H54 (cell line): ENCODE data around the gene GGACT.
A peak's percentile ranks its signal among the peaks of the same experiment; 100 is the strongest.

Experiments used
- DNase-seq: peaks from one replicate; pipeline ENCODE4 v3.0.0; 2011; ENCODE audit warnings: low spot score, mixed read lengths; ENCODE audit not compliant: insufficient read length
- FAIRE-seq: peaks from 3 replicates; lab custom pipeline; 2011; peaks lifted over from hg19 to GRCh38; lab: Jason Lieb, UNC
- POLR2A ChIP-seq: IDR thresholded peaks from 2 replicates; pipeline ENCODE4 v1.6.1; 2011; ENCODE audit warnings: low read depth, mild to moderate bottlenecking, low read length

The GGACT gene

DNA sequence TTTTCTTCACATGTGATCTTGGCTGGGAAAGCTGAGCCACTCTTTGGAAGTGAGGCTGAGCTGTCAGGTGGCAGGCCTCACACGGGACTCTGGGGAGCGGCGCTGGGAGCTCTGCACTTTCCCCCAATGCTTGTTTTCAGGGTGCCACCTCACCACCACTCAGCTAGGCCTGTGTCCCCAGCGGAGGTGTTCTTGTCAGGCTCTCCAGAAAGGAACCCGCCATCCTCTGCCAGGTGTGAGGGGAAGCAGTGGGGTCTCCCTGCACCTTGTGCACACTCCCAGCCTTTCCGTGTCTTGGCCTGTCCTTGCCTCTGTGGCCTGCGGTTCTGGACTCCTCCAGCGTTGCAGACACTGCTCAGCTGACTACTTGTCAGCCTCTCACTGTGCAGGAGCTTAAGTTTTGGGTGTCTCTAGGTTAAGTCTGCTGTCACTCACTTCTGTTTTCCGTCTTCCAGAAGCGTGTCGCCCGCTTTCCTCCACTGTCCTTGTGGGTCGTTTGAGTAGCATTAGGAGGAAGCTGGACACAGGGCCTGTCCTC lies 51.9 kb downstream of the GGACT start:
- TF ChIP-seq POLR2A, result no peak
- FAIRE-seq (no peak), DNase-seq (no peak)

DNA sequence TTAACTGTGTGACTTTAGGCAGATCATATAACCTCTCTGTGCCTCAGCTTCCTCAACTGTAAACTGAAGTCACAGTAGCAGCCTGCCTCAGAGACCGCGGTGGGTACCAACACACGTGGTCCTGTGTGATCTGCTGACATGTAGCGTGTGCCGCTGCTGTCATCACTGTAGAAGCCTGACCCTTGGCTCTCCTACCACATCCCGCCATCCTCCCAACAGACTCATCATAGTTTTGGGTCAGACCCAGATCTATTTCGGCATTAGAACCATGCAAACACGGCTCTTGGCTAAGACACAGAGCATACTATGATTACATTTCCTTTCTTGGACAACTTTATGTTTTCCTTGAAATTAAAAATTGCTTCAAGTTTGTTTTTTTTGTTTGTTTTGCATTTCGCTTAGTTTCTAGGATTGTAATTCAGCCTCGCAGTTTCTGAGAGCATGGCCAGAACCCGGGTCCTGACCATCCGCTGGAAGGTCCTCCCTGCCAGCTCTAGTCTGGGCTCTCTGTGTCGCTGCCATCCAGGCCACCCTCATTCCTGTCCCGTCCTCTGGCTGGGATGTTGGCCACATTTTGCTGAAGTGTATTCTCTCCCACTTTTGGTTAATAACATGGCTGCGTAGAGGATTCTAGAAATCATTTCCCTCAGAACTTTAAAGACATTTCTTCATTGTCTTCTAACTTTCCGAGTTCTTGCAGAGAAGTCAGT lies 53.0 kb downstream of the GGACT start:
- no peak for TF ChIP-seq POLR2A
- DNase-seq, result no peak
- no peak for FAIRE-seq

DNA sequence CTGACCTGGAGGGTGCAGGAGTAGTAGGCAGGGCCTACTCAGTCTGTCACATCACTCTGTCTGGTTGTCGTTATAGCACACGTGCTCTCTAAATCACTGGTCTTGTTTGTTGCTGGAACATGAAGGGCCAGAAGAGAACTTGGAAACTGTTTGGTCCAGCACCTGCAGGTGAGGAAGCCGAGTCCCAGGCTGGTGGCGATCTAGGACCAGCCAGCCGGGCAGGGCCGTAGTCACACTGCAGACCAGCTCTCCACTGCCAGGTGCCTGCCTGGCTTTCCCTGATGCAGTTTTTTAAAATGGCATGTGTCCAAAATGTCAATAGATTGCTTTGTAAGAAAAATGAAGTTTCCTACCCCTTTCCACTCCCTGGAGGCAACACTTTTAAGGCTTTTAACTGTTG lies 53.7 kb downstream of the GGACT start:
- DNase-seq (no peak), FAIRE-seq (no peak)
- no peak for TF ChIP-seq POLR2A

DNA sequence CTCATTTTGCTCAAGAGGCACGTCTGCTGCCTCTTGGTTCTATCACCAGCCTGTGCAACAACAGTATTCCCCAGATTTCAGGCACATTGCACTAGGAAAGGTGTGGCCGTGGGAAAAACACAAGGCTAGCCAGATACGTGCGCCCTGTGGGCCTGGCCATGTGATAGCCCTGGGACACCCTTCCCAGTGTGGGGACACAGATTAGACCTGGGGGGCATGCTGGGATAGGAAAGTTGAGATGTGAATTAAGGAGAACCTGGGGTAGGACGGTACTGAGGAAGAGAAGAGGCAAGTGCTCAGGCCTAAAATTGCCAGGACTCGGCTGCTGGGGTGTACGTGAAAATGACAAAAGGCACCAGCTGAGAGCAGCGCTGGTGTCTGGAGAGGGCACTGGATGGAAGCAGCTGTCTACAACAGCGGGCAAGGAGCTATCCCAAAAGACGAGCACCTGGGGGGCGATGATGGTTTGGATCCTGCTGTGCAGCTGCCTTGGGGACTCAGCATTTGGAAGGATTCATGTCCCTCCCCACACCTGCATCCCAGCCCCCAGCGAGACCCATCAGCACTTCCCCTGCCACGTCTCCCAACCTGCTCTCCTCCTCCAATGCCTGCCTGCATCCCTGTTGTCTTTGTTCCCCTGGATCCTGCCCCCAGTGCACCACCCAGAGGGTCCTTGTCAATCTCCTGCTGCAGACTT lies 54.3 kb downstream of the GGACT start:
- FAIRE-seq (no peak), DNase-seq (no peak)
- no peak for TF ChIP-seq POLR2A

DNA sequence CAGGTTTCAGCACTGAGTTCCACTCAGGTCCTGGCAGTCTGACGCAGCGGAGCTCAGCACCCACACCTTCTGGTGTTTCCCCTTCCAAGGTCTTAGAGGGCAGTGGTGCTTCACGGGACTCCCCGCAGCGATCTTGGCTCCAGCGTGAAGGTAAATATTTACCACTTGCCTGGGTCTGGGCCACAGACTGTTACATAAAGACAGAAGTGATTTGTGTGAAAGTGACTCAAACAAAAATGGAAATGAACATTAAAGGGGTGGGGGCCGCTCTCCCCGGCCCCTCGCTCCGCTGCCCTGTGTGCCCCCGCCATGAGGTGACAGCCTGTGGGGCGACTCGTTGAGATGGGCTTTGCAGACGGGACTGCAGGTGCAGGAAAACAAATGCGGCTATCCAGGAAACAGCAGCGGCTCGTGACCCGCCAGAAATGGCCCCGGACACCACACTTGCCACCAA lies 55.0 kb downstream of the GGACT start:
- DNase-seq, result no peak
- FAIRE-seq, result no peak
- TF ChIP-seq POLR2A, result no peak

DNA sequence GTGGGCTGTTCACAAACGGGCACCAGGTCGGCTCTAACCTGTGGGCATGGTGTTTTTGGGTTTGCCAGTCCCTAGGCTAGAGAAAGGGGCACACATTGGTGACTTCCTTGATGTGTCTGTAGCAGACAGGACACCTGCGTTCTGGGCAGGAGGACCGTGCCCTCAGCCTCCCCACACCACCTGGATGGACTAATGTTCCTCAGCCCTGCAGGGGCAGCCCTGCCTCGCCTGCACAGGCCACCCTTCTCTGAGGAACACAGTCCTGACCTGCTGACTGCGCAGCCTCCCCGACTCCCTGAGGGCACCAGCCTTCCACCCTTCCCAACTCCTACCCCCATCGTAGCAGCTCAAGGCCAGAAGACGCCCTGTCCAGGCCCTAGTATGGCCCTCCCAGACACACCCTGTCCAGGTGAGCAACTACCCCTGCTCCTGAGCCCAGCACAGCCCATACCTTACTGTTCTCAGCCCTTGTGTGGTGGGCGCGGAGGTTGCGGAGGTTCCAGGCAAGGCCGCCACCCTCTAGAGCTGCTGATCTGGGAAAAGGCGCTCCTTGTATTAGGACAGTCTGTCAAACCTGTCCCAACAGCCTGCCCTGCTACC lies 55.7 kb downstream of the GGACT start:
- no peak for FAIRE-seq
- TF ChIP-seq POLR2A, result no peak
- DNase-seq, result no peak

DNA sequence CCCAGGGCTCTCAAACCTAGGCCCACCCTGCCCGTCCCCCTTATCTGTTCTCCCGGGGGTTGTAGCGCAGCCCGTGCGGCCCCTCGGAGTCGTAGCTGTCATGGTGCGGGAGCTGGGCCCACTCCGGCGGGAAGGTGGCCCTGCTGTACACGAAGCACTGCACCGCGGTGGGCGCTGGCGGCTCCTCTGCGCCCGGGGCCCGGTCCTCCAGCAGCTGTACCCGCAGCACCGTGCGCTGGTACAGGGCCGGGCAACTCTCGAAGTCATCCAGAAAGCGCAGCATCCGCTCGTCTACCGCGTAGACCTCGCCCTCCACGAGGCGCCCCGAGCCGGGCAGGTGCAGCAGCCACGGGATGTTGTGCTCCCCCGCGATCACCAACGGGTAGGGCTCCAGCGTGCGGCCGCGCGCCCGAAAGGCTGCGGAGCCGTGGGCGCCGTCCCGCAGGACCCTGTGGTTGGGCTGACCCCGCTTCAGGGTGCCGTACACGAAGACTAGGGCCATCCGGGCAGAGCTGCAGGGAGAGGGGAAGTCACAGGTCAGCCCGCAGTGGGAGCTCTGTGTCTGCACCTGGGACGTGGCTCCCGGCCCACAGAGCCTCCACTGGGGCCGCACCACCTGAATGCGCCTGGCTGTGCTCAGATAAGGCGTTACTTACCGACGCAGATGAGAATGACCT lies 56.4 kb downstream of the GGACT start:
- TF ChIP-seq POLR2A, result no peak
- DNase-seq, result no peak
- FAIRE-seq, result no peak

DNA sequence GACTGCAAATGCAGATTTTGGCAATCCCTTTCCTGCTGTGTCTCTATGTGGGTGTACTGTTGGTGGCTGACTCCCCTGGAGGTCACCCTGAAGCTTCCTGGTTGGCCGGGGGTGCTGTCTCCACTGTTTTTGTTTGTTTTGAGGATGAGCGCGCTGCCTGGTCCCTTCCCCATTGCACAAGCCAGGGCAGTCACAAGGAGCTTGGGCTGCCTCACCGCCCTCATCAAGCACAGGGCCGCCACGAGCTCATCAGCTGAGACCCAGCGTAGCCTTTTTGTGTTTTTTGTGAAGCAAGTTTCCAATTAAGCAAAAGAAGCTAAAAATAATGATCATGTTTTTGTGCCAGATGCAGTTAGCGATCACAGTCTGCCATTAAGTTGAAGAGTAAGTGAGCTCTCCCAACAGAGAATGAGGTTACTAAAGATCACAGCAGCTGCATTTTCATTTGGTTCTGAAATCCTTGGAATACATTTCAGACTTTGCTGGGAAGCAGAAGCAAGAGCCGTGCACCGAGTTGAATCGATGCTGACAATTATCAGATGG lies 57.8 kb downstream of the GGACT start:
- no peak for FAIRE-seq
- TF ChIP-seq POLR2A, result no peak
- DNase-seq, result no peak

DNA sequence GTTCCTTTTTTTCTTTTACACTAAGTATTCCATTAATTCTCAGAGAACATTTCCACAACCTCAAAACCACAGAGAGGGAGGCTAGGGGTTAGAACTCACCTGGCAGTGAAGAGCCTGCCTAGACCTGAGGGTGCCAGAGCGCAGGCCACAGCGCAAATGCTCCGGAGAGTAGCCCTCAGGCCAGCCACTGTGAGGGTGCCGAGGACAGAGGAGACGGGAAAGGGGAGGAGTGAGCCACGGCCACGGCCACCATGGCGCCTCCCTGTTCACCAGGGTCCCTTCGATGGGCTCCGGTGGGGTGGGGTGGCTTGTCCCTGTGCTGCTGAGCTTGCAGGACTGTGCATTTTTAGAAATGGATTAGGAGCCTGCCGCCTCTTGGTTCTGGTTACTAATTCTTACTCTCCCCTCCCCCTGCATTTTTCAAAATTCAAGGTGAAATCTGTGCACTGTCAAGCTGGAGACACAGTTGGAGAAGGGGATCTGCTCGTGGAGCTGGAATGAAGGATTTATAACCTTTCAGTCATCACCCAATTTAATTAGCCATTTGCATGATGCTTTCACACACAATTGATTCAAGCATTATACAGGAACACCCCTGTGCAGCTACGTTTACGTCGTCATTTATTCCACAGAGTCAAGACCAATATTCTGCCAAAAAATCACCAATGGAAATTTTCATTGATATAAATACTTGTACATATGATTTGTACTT lies 58.8 kb downstream of the GGACT start:
- TF ChIP-seq POLR2A, result no peak
- peak; percentile 64 for FAIRE-seq
- DNase-seq, result no peak

DNA sequence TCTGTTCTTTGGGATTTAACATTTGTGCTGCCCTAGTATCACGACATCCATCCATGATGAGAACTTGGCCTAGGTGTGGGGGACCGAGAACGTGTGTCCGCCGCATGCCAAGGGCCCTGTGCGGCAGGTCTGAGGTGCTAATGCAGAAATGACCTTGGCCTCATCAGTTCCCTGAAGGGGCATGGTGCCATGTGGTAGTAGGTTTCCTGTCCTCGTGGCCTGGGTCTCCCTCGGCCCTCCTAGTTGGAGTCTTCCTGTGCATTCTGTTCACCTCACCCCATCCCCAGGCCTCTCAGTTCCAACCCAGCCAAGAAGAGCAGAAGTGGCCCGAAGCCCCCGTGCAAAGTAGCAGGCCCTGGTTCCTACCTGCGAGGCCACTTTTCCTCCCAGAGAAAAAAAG lies 59.8 kb downstream of the GGACT start:
- TF ChIP-seq POLR2A, result no peak
- no peak for FAIRE-seq

DNA sequence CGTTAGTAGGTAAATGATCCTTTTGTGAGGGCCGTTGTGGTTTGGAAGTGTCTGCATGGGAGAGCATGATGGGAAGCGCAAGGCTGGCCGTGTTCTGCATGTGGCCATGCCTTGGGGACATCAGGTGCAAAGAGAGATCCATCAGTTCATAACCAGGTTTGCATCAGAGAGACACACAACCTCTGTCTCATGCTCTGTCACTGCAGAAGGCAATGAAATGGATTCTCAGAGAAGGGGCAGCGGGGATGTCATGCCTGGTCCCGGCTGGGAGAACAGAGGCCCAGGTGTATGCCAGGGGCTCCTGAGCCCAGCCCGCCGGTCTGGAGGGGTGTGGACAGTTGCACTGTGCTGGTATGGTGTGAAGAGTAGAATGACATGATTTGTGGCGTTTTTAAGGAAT lies 60.2 kb downstream of the GGACT start:
- FAIRE-seq, result no peak
- TF ChIP-seq POLR2A, result no peak

More for the DNA sequence above, 59.8 kb downstream of the GGACT start:
- DNase-seq, result no peak

DNA sequence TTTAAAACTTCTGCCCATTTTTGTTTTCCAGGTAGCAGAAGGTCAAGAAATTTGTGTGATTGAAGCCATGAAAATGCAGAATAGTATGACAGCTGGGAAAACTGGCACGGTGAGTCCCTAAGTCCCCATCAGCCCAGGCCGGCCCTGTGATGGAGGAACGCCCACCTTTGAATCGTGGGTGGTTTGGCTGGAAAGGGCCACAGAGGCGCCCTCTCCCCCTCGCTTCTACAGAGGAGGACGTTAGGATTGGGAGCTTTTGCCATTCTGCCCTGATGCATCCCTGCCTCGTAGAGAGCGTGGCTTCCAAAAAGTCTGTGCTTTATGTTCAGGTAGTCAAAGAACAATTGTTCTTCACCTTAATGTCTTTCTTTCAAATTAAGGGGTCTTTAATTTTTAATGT lies 60.9 kb downstream of the GGACT start:
- TF ChIP-seq POLR2A, result no peak
- DNase-seq (no peak), FAIRE-seq (no peak)

More for the DNA sequence above, 60.2 kb downstream of the GGACT start:
- no peak for DNase-seq
